H1 (cell line): ENCODE measurements around the gene FAM53B. TPM values are rescaled to one million over a fixed set of nuclear protein-coding genes. Genes with fewer than 3 reads are reported as not detected.

Source experiments
- CBX8 ChIP-seq: fragments of 300-800, 300-1000 bp; sonication (generic); IDR thresholded peaks from 2 replicates; pipeline ENCODE4 v1.7.1; 2016; ENCODE audit warnings: low read depth, low read length, borderline replicate concordance
- KDM1A ChIP-seq: fragments of 200-600, 300-600 bp; sonication (generic); IDR thresholded peaks from 2 replicates; pipeline ENCODE4 v1.7.1; 2016; ENCODE audit warnings: mild to moderate bottlenecking, low read length, borderline replicate concordance
- polyA plus RNA-seq, 7 experiments: library from polyadenylated mRNA; depleted of rRNA in 3 of 7; stranded (reverse) in 5 of 7; unstranded in 2 of 7; fragments of >200 nt in 5 of 7; fragments of 200-250 nt in 2 of 7; gene quantifications; 1 replicate in 5 of 7; 2 replicates in 1 of 7; 4 replicates in 1 of 7; pipeline versions ENCODE4 v1.2.1 to v1.2.3, GENCODE V29; 2011 to 2013; ENCODE audit warnings: missing spikeins in 2 of 7, mixed read lengths in 2 of 7
- total RNA-seq: library from RNA; stranded (reverse); fragmentation: NEBNext Ultra II Directional; extraction: Animal tissue kit (Norgen Biotek cat#: 25700); gene quantifications from 2 replicates; pipeline ENCODE4 v1.2.1, GENCODE V29; 2021
- TF ChIP-seq, protein P1 (sequence below), 3 experiments: IDR thresholded peaks; 1 replicate in 2 of 3; 2 replicates in 1 of 3; pipeline versions ENCODE4 v1.5.1 to v1.6.1; 2011; ENCODE audit warnings: low read length in 3 of 3, mild to moderate bottlenecking in 3 of 3, inconsistent platforms in 2 of 3, low read depth in 1 of 3, moderate library complexity in 1 of 3; ENCODE audit not compliant: insufficient read depth in 1 of 3; ENCODE audit errors: control extremely low read depth in 1 of 3

Gene FAM53B
- total and polyA plus RNA-seq, 2 of the 8 experiments (the other 6 are each of a cell fraction or from before 2014, with no cell fraction given): 5.3 to 14.4 TPM

DNA sequence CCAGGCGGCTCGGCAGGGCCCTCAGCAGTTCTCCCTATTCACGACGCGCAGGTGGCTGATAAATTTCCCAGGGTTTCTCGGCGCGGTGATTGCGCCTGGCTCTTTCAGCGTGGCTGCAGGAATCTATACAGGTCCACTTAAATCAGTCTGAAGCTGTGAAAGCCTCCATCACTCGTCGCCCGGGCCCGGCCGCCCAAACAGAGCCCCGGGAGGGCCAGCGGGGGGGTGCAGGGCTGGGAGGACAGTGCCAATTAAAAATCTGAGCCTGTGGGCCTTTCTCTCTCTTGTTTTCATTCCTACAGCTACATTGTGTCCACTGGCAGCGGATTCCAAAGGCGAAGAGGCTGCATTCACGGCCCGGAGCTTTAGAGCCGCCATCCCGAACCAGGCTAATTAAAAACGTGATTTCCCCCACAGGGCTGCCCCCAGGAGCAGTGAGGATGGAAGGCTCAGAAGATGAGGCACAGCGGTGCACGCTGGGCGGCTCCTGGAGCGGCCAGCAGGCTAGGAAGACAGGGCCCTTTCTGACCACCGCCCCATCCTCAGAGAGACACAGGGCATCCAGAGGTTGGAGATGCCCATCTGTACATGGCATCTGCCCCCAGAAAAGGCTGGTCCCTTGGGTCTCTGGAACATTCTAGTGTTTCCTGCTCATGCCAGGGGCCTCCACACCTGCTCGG, 100.7 kb downstream of the FAM53B start (continued):
- TF ChIP-seq, protein P1, sequence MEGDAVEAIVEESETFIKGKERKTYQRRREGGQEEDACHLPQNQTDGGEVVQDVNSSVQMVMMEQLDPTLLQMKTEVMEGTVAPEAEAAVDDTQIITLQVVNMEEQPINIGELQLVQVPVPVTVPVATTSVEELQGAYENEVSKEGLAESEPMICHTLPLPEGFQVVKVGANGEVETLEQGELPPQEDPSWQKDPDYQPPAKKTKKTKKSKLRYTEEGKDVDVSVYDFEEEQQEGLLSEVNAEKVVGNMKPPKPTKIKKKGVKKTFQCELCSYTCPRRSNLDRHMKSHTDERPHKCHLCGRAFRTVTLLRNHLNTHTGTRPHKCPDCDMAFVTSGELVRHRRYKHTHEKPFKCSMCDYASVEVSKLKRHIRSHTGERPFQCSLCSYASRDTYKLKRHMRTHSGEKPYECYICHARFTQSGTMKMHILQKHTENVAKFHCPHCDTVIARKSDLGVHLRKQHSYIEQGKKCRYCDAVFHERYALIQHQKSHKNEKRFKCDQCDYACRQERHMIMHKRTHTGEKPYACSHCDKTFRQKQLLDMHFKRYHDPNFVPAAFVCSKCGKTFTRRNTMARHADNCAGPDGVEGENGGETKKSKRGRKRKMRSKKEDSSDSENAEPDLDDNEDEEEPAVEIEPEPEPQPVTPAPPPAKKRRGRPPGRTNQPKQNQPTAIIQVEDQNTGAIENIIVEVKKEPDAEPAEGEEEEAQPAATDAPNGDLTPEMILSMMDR (IDR thresholded peaks at IDR 0.05; ENCODE audit: control extremely low read depth in 1 of 3, insufficient read depth in 1 of 3, low read depth in 1 of 3, low read length in 3 of 3): no peak
- TF ChIP-seq KDM1A: no peak
- TF ChIP-seq CBX8: no peak
